ENCODE data around the gene TCF7. TPM values are rescaled to one million over a fixed set of nuclear protein-coding genes. Genes with fewer than 3 reads are reported as not detected.
A peak's percentile ranks its signal among the peaks of the same experiment; 100 is the strongest.

TCF7 gene
- total and polyA plus RNA-seq, 7 donors = 0.24 to 2.6 (median 1.0) TPM

DNA sequence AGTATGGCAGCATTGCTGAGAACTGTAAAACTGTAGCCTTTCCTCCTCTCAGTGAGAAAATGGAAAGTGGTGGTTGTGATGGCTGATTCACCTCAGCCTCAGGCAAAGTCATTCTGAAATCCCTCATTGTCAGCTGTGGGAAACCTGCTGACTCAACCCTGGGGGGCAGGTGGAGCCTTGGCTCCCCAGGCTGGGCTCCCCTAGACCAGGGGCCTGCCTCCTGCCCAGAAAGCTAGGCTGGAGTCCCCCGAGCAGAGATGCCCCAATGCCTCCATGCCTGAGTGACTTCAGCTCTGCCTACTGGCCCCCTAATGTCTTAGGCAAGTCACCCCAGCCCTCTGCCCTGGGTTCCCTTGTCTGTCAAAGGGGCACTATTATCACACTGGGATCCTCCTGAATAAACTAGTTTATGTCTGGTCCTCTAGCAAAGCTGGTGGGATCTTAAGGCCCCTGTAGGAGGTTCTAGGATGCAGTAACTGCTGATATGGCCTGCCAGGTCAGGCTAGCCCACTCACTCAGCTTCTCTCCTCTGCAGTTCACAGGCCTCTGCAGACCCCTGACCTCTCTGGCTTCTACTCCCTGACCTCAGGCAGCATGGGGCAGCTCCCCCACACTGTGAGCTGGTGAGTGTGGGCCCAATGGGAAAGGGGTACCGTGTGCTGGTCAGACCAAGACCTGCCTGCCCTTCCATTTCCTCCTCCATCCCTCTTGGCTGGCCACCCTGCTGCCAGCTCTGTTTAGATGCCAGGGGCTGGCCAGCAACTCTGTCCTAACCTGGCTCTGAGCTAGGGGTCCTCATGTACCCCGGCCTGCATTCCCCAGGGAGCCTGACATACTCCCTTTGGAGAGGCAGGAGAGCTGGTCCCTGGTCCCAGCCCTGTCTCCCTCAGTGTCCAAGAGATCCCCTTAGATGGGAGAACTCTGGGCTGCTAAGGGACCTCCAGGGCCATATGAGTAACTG lies 24.2 kb downstream of the TCF7 start:
- whole genome bisulfite sequencing, 3 donors = 87 to 90% (median 89%) methylated on average over 3 of the region's 3 CpGs

DNA sequence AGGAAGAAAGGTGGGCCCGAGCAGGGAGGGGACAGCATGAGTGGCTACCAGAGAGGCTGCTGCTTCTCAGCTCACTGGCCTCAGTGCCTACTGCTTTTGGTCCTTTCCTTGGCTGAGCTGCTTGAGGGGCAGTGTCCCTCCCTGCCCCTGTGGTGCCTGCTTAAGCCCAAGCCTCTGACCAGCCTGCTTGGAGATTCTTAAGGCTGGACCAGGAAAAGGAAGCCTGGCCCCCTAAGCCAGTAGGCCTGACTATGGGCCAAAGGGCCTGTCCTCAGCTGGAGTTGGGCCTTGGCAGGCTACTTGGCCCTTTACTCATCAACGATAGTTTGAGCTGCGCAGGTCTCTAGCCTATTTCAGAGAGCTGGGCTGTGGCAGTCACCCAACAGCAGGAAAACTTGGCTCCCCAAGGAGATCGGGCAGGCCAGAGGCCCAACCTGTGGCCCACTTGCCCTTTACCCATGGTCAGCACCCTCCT lies 24.9 kb downstream of the TCF7 start:
- TF ChIP-seq, protein P1, sequence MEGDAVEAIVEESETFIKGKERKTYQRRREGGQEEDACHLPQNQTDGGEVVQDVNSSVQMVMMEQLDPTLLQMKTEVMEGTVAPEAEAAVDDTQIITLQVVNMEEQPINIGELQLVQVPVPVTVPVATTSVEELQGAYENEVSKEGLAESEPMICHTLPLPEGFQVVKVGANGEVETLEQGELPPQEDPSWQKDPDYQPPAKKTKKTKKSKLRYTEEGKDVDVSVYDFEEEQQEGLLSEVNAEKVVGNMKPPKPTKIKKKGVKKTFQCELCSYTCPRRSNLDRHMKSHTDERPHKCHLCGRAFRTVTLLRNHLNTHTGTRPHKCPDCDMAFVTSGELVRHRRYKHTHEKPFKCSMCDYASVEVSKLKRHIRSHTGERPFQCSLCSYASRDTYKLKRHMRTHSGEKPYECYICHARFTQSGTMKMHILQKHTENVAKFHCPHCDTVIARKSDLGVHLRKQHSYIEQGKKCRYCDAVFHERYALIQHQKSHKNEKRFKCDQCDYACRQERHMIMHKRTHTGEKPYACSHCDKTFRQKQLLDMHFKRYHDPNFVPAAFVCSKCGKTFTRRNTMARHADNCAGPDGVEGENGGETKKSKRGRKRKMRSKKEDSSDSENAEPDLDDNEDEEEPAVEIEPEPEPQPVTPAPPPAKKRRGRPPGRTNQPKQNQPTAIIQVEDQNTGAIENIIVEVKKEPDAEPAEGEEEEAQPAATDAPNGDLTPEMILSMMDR (IDR thresholded peaks at IDR 0.05) = no peak
- WGBS, 3 donors = 49 to 78% (median 60%) methylated on average over 4 of the region's 4 CpGs
- DNase-seq (peak in 1 of 2 donors; percentile 47), ATAC-seq (peak in 3 of 4 donors; percentile 48 to 62 (median 59))
- Histone ChIP-seq H3K4me3 (no peak overlapping the region), H3K27ac (no peak overlapping the region), H3K27me3 (ENCODE audit: insufficient read depth in 3 of 3, low read length in 2 of 3) (no peaks in the 10 kb centered on the region), H3K9me3 (no peaks in the 10 kb centered on the region), H3K36me3 (ENCODE audit: insufficient read depth in 1 of 2, low read depth in 1 of 2) (peaks cover 0 to 60% of the 10 kb centered on the region in 2 donors), H3K4me1 (peaks cover 21% of the 10 kb centered on the region)
- intact Hi-C loops (cut with DNase I) = no loop called here

More for the DNA sequence above, 24.2 kb downstream of the TCF7 start:
- DNase-seq (peak in 1 of 2 donors; percentile 36), ATAC-seq (no peak)
- H3K9me3 ChIP-seq = no peaks in the 10 kb centered on the region
- H3K4me1 ChIP-seq = peaks cover 27% of the 10 kb centered on the region
- H3K27me3 ChIP-seq (ENCODE audit: insufficient read depth in 3 of 3, low read length in 2 of 3) = no peaks in the 10 kb centered on the region
- peaks cover 0 to 60% of the 10 kb centered on the region in 2 donors for H3K36me3 ChIP-seq (ENCODE audit: insufficient read depth in 1 of 2, low read depth in 1 of 2)
- TF ChIP-seq, protein P1 (IDR thresholded peaks at IDR 0.05) = no peak
- H3K4me3 ChIP-seq = no peak overlapping the region
- H3K27ac ChIP-seq = no peak overlapping the region
- intact Hi-C loops (cut with DNase I) = no loop called here

DNA sequence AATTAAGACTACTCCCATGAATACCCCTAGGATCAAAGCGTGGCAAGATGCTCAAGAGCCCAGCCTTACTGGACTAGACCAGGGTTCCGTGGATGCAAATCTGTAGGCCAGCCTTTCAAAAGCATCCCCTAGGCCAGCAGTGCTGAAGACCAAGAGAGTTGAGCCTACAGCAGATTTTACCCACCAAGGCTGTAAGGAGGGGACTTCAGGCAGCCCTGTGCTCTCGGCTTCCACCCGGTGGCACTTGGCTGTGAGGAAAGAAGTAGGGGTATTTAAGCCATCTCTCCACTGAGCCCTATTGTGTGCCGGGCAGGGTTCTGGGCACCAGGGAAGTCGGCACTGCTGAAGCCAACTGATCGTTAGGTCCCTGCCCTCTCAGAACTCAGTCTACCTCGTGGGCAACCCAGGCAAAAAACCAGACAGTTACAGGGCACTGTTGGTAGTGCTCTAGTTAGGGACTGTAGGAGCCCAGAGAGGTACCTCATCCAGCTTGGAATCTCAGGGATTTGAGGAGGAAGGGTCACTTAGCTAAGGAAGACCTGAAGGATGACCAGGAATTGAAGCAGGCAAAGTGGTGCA lies 25.5 kb downstream of the TCF7 start:
- H3K36me3 ChIP-seq (ENCODE audit: insufficient read depth in 1 of 2, low read depth in 1 of 2) = peaks cover 0 to 60% of the 10 kb centered on the region in 2 donors
- intact Hi-C loops (cut with DNase I) = loop anchor here (2.0 to 5.0 kb wide), 2 partner anchors 38 to 101 kb away; no protein-coding TSS in a partner anchor
- H3K4me1 ChIP-seq = peaks cover 17% of the 10 kb centered on the region
- no peak overlapping the region for H3K27ac ChIP-seq
- no peak for ATAC-seq
- TF ChIP-seq, protein P1 (IDR thresholded peaks at IDR 0.05) = no peak
- no peaks in the 10 kb centered on the region for H3K27me3 ChIP-seq (ENCODE audit: insufficient read depth in 3 of 3, low read length in 2 of 3)
- 90 to 97% (median 90%) methylated on average over 8 of the region's 8 CpGs for WGBS, 3 donors
- no peak overlapping the region for H3K4me3 ChIP-seq
- peak in 1 of 2 donors; percentile 36 for DNase-seq
- H3K9me3 ChIP-seq = no peaks in the 10 kb centered on the region

DNA sequence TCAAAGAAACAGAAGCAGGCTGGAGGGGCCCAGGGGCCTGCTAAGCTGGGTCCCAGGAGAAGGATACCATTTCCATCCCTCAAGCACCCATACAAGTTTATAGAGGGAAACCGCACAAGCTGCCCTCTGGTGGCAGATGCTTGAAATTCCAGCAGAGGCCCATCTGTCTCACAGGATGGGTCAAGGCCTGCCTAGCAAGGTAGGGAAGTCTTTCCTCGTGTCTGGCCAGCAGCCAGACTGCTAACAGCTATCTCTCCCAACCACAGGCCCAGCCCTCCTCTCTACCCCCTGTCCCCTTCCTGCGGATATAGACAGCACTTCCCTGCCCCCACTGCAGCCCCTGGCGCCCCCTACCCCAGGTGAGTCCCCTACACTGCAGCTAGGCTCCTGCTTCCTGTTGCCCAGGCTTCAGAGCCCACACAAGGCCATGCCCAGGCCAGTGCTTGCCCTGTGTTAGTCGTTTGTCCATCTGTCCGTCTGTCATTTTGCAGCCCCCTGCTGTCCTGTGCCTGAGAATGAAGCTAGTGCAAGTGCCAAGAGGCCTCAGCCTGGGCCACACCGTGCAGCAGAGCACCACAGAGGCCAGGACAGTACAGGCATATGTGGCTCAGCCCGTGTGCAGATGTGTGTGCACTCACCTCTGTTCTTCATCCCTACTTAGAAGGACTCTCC lies 26.2 kb downstream of the TCF7 start:
- Histone ChIP-seq H3K36me3 (ENCODE audit: insufficient read depth in 1 of 2, low read depth in 1 of 2) (peaks cover 5 to 62% of the 10 kb centered on the region in 2 donors), H3K27ac (no peak overlapping the region), H3K4me3 (no peak overlapping the region), H3K27me3 (ENCODE audit: insufficient read depth in 3 of 3, low read length in 2 of 3) (no peaks in the 10 kb centered on the region), H3K9me3 (no peaks in the 10 kb centered on the region), H3K4me1 (peaks cover 17% of the 10 kb centered on the region)
- TF ChIP-seq, protein P1 (IDR thresholded peaks at IDR 0.05) = peak; percentile 72
- intact Hi-C loops (cut with DNase I) = loop anchor here (2.0 to 5.0 kb wide), 2 partner anchors 38 to 102 kb away; no protein-coding TSS in a partner anchor
- DNase-seq (peak; percentile 58 to 72), ATAC-seq (peak; percentile 61 to 76 (median 74))
- 33 to 40% (median 37%) methylated on average over 8 of the region's 8 CpGs for WGBS, 3 donors

Measured in psoas muscle (tissue), 8 donors.